ENCODE results near the gene ZNF385B. TPM values are rescaled to one million over a fixed set of nuclear protein-coding genes. Genes with fewer than 3 reads are reported as not detected.

Gene ZNF385B
- total and polyA plus RNA-seq, 10 of the 15 experiments (the other 5 are each of a cell fraction or from before 2014, with no cell fraction given) = not detected

- TF ChIP-seq TCF12 (IDR thresholded peaks at IDR 0.05; ENCODE audit: low read depth, low read length) = no peak
- no peak for TF ChIP-seq SPI1 (IDR thresholded peaks at IDR 0.05; ENCODE audit: borderline replicate concordance, insufficient read depth, low read depth, low read length)
- TF ChIP-seq, protein P1, sequence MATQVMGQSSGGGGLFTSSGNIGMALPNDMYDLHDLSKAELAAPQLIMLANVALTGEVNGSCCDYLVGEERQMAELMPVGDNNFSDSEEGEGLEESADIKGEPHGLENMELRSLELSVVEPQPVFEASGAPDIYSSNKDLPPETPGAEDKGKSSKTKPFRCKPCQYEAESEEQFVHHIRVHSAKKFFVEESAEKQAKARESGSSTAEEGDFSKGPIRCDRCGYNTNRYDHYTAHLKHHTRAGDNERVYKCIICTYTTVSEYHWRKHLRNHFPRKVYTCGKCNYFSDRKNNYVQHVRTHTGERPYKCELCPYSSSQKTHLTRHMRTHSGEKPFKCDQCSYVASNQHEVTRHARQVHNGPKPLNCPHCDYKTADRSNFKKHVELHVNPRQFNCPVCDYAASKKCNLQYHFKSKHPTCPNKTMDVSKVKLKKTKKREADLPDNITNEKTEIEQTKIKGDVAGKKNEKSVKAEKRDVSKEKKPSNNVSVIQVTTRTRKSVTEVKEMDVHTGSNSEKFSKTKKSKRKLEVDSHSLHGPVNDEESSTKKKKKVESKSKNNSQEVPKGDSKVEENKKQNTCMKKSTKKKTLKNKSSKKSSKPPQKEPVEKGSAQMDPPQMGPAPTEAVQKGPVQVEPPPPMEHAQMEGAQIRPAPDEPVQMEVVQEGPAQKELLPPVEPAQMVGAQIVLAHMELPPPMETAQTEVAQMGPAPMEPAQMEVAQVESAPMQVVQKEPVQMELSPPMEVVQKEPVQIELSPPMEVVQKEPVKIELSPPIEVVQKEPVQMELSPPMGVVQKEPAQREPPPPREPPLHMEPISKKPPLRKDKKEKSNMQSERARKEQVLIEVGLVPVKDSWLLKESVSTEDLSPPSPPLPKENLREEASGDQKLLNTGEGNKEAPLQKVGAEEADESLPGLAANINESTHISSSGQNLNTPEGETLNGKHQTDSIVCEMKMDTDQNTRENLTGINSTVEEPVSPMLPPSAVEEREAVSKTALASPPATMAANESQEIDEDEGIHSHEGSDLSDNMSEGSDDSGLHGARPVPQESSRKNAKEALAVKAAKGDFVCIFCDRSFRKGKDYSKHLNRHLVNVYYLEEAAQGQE (IDR thresholded peaks at IDR 0.05; ENCODE audit: low read depth, low read length) = no peak
- TF ChIP-seq, protein P2, sequence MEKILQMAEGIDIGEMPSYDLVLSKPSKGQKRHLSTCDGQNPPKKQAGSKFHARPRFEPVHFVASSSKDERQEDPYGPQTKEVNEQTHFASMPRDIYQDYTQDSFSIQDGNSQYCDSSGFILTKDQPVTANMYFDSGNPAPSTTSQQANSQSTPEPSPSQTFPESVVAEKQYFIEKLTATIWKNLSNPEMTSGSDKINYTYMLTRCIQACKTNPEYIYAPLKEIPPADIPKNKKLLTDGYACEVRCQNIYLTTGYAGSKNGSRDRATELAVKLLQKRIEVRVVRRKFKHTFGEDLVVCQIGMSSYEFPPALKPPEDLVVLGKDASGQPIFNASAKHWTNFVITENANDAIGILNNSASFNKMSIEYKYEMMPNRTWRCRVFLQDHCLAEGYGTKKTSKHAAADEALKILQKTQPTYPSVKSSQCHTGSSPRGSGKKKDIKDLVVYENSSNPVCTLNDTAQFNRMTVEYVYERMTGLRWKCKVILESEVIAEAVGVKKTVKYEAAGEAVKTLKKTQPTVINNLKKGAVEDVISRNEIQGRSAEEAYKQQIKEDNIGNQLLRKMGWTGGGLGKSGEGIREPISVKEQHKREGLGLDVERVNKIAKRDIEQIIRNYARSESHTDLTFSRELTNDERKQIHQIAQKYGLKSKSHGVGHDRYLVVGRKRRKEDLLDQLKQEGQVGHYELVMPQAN (conservative IDR thresholded peaks at IDR 0.05) = no peak
- no peak for TF ChIP-seq JUND (IDR thresholded peaks at IDR 0.05; ENCODE audit: low read depth, low read length)
- no peak for TF ChIP-seq ATF3 (IDR thresholded peaks at IDR 0.05; ENCODE audit: borderline replicate concordance, extremely low read depth, low read depth, low read length)
- TF ChIP-seq TBL1XR1 (IDR thresholded peaks at IDR 0.05; ENCODE audit: low read depth, low read length) = no peak
- TF ChIP-seq, protein P3, sequence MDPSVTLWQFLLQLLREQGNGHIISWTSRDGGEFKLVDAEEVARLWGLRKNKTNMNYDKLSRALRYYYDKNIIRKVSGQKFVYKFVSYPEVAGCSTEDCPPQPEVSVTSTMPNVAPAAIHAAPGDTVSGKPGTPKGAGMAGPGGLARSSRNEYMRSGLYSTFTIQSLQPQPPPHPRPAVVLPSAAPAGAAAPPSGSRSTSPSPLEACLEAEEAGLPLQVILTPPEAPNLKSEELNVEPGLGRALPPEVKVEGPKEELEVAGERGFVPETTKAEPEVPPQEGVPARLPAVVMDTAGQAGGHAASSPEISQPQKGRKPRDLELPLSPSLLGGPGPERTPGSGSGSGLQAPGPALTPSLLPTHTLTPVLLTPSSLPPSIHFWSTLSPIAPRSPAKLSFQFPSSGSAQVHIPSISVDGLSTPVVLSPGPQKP (IDR thresholded peaks at IDR 0.05; ENCODE audit: low read depth, low read length) = no peak
- no peak for TF ChIP-seq KAT2A (conservative IDR thresholded peaks at IDR 0.05; ENCODE audit: control insufficient read depth, low read depth, low read length)
- no peak for TF ChIP-seq ZNF592 (IDR thresholded peaks at IDR 0.05)
- TF ChIP-seq YY1 (IDR thresholded peaks at IDR 0.05; ENCODE audit: low read depth, low read length) = no peak
- TF ChIP-seq CREM (IDR thresholded peaks at IDR 0.05; ENCODE audit: low read depth) = no peak
Observed at GRCh38 chr2:179862898-179863458, 1.6 kb upstream of the ZNF385B start (continued).
